RWPE1 (cell line): ENCODE data around the gene IFT88.
A peak's percentile ranks its signal among the peaks of the same experiment; 100 is the strongest.

Experiments used
- CTCF ChIA-PET: fragments of 350-600 bp; sonication (Branson Sonifier 250); formaldehyde crosslinking; extraction: SDS; loops from one replicate; lab custom pipeline; 2021; lab: Yijun Ruan, JAX
- POLR2A ChIA-PET: fragments of 400-600 bp; formaldehyde crosslinking; extraction: SDS; loops from one replicate; lab custom pipeline; 2020; ENCODE audit warnings: antibody characterized with exemption; ENCODE audit not compliant: low non-redundant PET; lab: Yijun Ruan, JAX
- DNase-seq: peaks from one replicate; pipeline ENCODE4 v3.0.0; 2012; ENCODE audit warnings: low spot score
- H3K27ac ChIP-seq: fragments of 450-650 bp; 2 replicates; pipeline ENCODE4 v1.5.1; 2017
- TF ChIP-seq, protein P1 (sequence below): fragments of 450-650 bp; conservative IDR thresholded peaks from 2 replicates; pipeline ENCODE4 v1.5.1; 2017; ENCODE audit warnings: low read depth, mild to moderate bottlenecking

IFT88 gene

DNA sequence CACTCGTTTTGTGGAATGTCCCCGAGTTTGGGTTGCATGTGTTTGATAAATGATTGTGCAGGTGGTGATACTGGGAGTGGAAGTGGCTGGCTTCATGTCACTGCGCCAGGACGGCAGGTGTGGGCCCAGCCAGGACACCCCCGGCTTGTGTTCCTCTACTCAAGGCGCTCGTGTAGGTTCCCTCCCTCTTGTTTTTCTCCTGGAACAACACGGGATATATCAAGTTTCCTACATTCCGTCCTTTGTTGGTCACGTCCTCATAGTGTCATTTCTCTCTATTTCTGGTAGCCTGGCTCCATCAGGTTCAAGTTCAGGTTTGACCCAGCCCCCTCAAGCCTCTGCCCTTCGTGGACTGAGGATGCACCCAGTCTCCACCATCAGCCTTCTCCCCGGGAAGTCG lies 152.8 kb downstream of the IFT88 start:
- TF ChIP-seq, protein P1, sequence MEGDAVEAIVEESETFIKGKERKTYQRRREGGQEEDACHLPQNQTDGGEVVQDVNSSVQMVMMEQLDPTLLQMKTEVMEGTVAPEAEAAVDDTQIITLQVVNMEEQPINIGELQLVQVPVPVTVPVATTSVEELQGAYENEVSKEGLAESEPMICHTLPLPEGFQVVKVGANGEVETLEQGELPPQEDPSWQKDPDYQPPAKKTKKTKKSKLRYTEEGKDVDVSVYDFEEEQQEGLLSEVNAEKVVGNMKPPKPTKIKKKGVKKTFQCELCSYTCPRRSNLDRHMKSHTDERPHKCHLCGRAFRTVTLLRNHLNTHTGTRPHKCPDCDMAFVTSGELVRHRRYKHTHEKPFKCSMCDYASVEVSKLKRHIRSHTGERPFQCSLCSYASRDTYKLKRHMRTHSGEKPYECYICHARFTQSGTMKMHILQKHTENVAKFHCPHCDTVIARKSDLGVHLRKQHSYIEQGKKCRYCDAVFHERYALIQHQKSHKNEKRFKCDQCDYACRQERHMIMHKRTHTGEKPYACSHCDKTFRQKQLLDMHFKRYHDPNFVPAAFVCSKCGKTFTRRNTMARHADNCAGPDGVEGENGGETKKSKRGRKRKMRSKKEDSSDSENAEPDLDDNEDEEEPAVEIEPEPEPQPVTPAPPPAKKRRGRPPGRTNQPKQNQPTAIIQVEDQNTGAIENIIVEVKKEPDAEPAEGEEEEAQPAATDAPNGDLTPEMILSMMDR: no peak
- POLR2A ChIA-PET: no interaction called here
- DNase-seq: no peak
- H3K27ac ChIP-seq: no peak overlapping the region
- CTCF ChIA-PET: interaction anchor here (0.6 kb wide), 1 partner anchor 150 kb away, joined by 3 read pairs; no protein-coding TSS in a partner anchor

DNA sequence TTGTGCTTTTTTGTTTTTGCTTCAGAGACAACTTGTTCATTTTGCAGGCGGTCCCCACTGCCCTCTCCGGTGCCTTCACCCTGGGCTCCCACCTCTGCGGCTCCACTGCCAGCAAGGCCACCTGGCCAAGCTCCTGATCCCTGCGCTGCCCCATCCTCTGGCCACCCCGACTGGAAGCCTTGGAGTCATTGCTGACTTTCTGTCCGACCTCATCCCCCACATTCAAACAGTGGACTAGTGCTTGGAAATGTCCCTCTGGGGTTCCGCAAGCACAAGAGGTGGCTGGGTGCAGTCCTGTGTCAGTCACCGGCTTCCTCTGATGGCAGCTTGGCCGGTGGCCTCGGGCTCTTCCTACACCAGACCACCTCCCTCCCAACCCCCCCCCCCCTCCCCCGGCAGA lies 153.5 kb downstream of the IFT88 start:
- ChIA-PET POLR2A (no interaction called here), CTCF (interaction anchor here (0.5 to 0.6 kb wide), 2 partner anchors 149 to 196 kb away, joined by 3 read pairs; no protein-coding TSS in a partner anchor)
- no peak for DNase-seq
- TF ChIP-seq, protein P1: no peak
- H3K27ac ChIP-seq: no peak overlapping the region

DNA sequence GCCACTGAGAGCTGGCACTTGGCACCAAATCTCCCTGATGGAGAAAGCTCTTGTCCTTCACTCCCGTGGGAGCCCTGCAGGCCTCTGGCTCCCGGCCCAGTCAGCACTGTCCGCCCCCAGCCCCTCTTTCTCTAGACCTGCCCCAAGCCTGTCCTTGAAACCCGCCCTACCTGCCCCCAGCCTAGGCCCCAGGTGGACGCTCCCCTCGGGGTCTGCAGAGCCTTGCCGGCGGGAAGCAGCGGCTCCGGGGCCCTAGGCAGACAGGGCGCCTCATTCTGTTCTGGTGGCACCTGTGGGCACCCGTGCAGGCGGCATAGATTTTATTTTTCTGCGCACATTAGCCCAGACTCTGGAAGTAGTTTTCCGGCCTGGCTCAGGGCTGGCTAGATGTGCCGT lies 154.1 kb downstream of the IFT88 start:
- no peak overlapping the region for H3K27ac ChIP-seq
- POLR2A ChIA-PET: no interaction called here
- no peak for DNase-seq
- TF ChIP-seq, protein P1: no peak
- CTCF ChIA-PET: no interaction called here

DNA sequence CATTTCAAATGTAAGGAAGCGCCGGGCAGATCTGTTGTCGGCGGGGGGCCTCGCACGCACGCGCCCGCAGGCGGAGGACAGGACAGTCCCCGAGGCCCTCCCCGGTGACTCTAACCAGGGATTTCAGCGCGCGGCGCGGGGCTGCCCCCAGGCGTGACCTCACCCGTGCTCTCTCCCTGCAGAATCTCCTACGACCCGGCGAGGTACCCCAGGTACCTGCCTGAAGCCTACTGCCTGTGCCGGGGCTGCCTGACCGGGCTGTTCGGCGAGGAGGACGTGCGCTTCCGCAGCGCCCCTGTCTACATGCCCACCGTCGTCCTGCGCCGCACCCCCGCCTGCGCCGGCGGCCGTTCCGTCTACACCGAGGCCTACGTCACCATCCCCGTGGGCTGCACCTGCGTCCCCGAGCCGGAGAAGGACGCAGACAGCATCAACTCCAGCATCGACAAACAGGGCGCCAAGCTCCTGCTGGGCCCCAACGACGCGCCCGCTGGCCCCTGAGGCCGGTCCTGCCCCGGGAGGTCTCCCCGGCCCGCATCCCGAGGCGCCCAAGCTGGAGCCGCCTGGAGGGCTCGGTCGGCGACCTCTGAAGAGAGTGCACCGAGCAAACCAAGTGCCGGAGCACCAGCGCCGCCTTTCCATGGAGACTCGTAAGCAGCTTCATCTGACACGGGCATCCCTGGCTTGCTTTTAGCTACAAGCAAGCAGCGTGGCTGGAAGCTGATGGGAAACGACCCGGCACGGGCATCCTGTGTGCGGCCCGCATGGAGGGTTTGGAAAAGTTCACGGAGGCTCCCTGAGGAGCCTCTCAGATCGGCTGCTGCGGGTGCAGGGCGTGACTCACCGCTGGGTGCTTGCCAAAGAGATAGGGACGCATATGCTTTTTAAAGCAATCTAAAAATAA lies 154.7 kb downstream of the IFT88 start:
- no peak overlapping the region for H3K27ac ChIP-seq
- ChIA-PET CTCF (interaction anchor here (1.1 kb wide), 1 partner anchor 18 kb away, joined by 3 read pairs; no protein-coding TSS in a partner anchor), POLR2A (no interaction called here)
- TF ChIP-seq, protein P1: no peak
- peak; percentile 49 for DNase-seq

DNA sequence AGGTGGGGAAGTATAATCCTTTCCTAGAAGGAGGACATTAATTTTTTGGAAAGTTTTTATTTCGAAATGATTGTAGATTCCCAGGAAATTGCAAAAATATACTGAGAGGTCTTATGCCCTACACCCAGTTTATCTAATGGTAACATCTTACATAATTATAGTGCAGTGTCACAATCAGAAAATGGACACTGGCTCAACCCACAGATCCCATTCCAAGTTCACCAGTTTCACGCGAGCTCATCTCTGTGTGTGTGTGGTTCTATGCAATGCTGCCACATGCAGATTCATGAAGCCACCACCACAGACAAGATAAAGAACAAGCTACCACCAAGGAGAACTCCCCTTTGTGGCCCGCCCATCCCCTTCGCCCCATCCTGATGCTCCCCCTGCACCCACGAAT lies 160.9 kb downstream of the IFT88 start:
- H3K27ac ChIP-seq: no peak overlapping the region
- POLR2A ChIA-PET: no interaction called here
- no peak for DNase-seq
- CTCF ChIA-PET: no interaction called here
- TF ChIP-seq, protein P1: no peak

DNA sequence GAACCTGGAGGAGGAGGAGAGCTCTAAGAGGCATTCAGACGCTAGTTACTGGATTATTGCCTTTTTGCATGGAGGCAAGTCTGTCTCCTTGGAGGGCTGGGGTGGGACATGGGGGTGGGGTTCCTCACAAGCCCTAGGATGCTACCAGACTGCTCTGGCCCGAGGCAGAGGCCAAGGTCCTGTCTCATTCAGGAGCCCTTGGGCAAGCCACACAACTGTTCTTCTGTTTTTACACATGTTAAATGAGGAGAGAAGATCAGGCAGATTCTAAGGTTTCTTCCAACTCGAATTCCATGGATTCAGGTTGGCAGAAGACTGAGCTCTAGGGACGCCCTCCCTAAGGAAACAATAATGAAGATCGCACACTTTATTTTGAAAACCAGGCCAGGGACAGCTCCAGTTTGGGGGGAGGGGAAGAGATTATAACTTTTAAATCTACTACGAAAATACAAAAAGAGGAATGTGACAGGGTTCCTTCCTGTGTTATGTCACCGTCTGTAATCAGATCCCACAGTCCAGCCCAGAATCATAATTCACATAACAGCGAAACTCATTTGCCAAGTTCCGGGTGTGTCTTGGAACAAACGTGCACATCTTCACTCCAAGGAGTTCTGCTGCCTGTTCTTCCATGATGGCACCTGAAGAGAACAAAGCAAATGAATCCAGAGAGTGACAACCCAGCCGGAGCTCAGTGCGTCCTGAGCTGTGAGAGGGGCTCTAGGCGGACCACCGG lies 161.8 kb downstream of the IFT88 start:
- DNase-seq: no peak
- H3K27ac ChIP-seq: no peak overlapping the region
- TF ChIP-seq, protein P1: no peak
- ChIA-PET CTCF (no interaction called here), POLR2A (no interaction called here)
